CD4-positive, alpha-beta memory T cell (primary cell): ENCODE data around the gene HOXD12. TPM values are rescaled to one million over a fixed set of nuclear protein-coding genes. Genes with fewer than 3 reads are reported as not detected.

Experiments used
- CTCF ChIA-PET: fragments of 350-600 bp; sonication (Branson Sonifier 250); formaldehyde crosslinking; loops from one replicate; lab custom pipeline; 2021; ENCODE audit warnings: inconsistent platforms; ENCODE audit not compliant: partially characterized antibody; lab: Charles Lee
- POLR2A ChIA-PET: fragments of 350-600 bp; sonication (Branson Sonifier 250); formaldehyde crosslinking; loops from one replicate; lab custom pipeline; 2021; ENCODE audit not compliant: partially characterized antibody; lab: Charles Lee
- DNase-seq, 5 donors: peaks; one replicate each; pipeline versions ENCODE4 v3.0.0 to v3.0.0-alpha.2; 2020 to 2022; ENCODE audit warnings: mixed read lengths in 1 of 5
- H3K27ac ChIP-seq: one replicate; pipeline ENCODE4 v1.7.0; 2013; ENCODE audit warnings: low read depth, low read length
- H3K27me3 ChIP-seq: 2 replicates; pipeline ENCODE4 v1.7.0; 2013; ENCODE audit warnings: mild to moderate bottlenecking, low read length, moderate library complexity; ENCODE audit not compliant: insufficient read depth
- H3K36me3 ChIP-seq: 2 replicates; pipeline ENCODE4 v1.7.0; 2013; ENCODE audit warnings: mild to moderate bottlenecking, low read length, moderate library complexity; ENCODE audit not compliant: insufficient read depth
- H3K4me1 ChIP-seq: 2 replicates; pipeline ENCODE4 v1.7.0; 2013; ENCODE audit warnings: mild to moderate bottlenecking, low read length, moderate library complexity; ENCODE audit not compliant: insufficient read depth
- H3K4me3 ChIP-seq, 2 donors: one replicate each; pipeline ENCODE4 v1.7.0; 2013; ENCODE audit warnings: low read length in 2 of 2, mild to moderate bottlenecking in 1 of 2
- H3K9me3 ChIP-seq, 2 donors: one replicate each; pipeline ENCODE4 v1.7.0; 2013; ENCODE audit warnings: low read length in 2 of 2, control low read depth in 1 of 2; ENCODE audit not compliant: control insufficient read depth in 1 of 2
- H3K27ac Mint-ChIP-seq, 7 donors: one replicate each; pipeline ENCODE4 v1.8.0; 2020 to 2021; ENCODE audit warnings: mixed read lengths in 7 of 7, mild to moderate bottlenecking in 6 of 7, inconsistent platforms in 3 of 7, moderate library complexity in 3 of 7
- H3K27me3 Mint-ChIP-seq, 2 donors: one replicate each; pipeline ENCODE4 v1.8.0; 2020 to 2021; ENCODE audit warnings: mixed read lengths in 2 of 2
- H3K36me3 Mint-ChIP-seq, 2 donors: one replicate each; pipeline ENCODE4 v1.8.0; 2020 to 2021; ENCODE audit warnings: mixed read lengths in 2 of 2, inconsistent platforms in 1 of 2, mild to moderate bottlenecking in 1 of 2
- H3K4me1 Mint-ChIP-seq, 4 donors: one replicate each; pipeline ENCODE4 v1.8.0; 2020 to 2021; ENCODE audit warnings: mixed read lengths in 4 of 4, mild to moderate bottlenecking in 1 of 4
- H3K4me3 Mint-ChIP-seq, 8 donors: one replicate each; pipeline ENCODE4 v1.8.0; 2020 to 2021; ENCODE audit warnings: mixed read lengths in 8 of 8, mild to moderate bottlenecking in 7 of 8, moderate library complexity in 6 of 8, inconsistent platforms in 3 of 8
- H3K9me3 Mint-ChIP-seq, 8 donors: one replicate each; pipeline ENCODE4 v1.8.0; 2020 to 2021; ENCODE audit warnings: mixed read lengths in 8 of 8, mild to moderate bottlenecking in 5 of 8, inconsistent platforms in 3 of 8, moderate library complexity in 1 of 8
- intact Hi-C: fragments of 100-400 bp; cut with micrococcal nuclease; formaldehyde crosslinking; loops from one replicate; pipeline ENCODE4 v1.15.1; 2023
- polyA plus RNA-seq, 2 donors: library from polyadenylated mRNA; unstranded; fragments of 300-500 nt; fragmentation: Illumina TruSeq; gene quantifications; one replicate each; pipeline ENCODE4 v1.2.3, GENCODE V29; 2021
- total RNA-seq, 2 experiments: library from RNA; stranded (reverse); gene quantifications; one replicate each; pipeline ENCODE4 v1.2.3, GENCODE V29; 2021

The HOXD12 gene
- total and polyA plus RNA-seq, 4 experiments from 2014 or later = not detected

GRCh38 chr2:176126929-176127773 is 27.6 kb downstream of the HOXD12 start:
- ChIA-PET POLR2A (interaction anchor here (0.9 to 2.2 kb wide), 2 partner anchors 328 to 1022 kb away, joined by 3 to 12 read pairs; no protein-coding TSS in a partner anchor), CTCF (interaction anchor here (0.6 to 4.3 kb wide), 37 partner anchors 9 to 1636 kb away, joined by 3 to 127 read pairs (median 4); no protein-coding TSS in a partner anchor)
- Histone ChIP-seq H3K27ac (no peak overlapping the region), H3K36me3 (no peaks in the 10 kb centered on the region), H3K27me3 (peaks cover 78% of the 10 kb centered on the region), H3K9me3 (no peaks in the 10 kb centered on the region), H3K4me3 (no peak overlapping the region), H3K4me1 (peaks cover 38% of the 10 kb centered on the region)
- peaks cover 0 to 4% of the 10 kb centered on the region in 2 donors for H3K36me3 Mint-ChIP-seq
- peak overlapping the region in 2 of 8 donors; percentile 7 to 17 for H3K4me3 Mint-ChIP-seq
- peaks cover 61 to 63% of the 10 kb centered on the region in 2 donors for H3K27me3 Mint-ChIP-seq
- peak overlapping the region in 2 of 7 donors; percentile 31 to 89 for H3K27ac Mint-ChIP-seq
- H3K4me1 Mint-ChIP-seq = peaks cover 10 to 45% (median 27%) of the 10 kb centered on the region in 4 donors
- intact Hi-C loops = loop anchor here (1.0 to 5.0 kb wide), 7 partner anchors 328 to 1290 kb away; no protein-coding TSS in a partner anchor
- peak; percentile 56 to 64 (median 58) for DNase-seq
- H3K9me3 Mint-ChIP-seq = peaks cover 0 to 40% (median 10%) of the 10 kb centered on the region in 8 donors

GRCh38 chr2:176127774-176128072 is 28.1 kb downstream of the HOXD12 start:
- H3K4me1 ChIP-seq = peaks cover 37% of the 10 kb centered on the region
- no peaks in the 10 kb centered on the region for H3K36me3 ChIP-seq
- Mint-ChIP-seq H3K4me3 (peak overlapping the region in 2 of 8 donors; percentile 63 to 68), H3K27ac (peak overlapping the region in 3 of 7 donors; percentile 6 to 89 (median 25)), H3K9me3 (peaks cover 0 to 44% (median 11%) of the 10 kb centered on the region in 8 donors), H3K36me3 (peaks cover 0 to 5% of the 10 kb centered on the region in 2 donors), H3K4me1 (peaks cover 14 to 47% (median 29%) of the 10 kb centered on the region in 4 donors), H3K27me3 (peaks cover 63 to 64% of the 10 kb centered on the region in 2 donors)
- H3K27ac ChIP-seq = no peak overlapping the region
- peaks cover 79% of the 10 kb centered on the region for H3K27me3 ChIP-seq
- CTCF ChIA-PET = interaction anchor here (0.6 to 4.3 kb wide), 28 partner anchors 8 to 1636 kb away, joined by 3 to 127 read pairs (median 5); no protein-coding TSS in a partner anchor
- no peak overlapping the region for H3K4me3 ChIP-seq
- no peaks in the 10 kb centered on the region for H3K9me3 ChIP-seq
- no peak for DNase-seq
- POLR2A ChIA-PET = interaction anchor here (2.2 kb wide), 1 partner anchor 327 kb away, joined by 12 read pairs; no protein-coding TSS in a partner anchor
- intact Hi-C loops = loop anchor here (1.0 to 5.0 kb wide), 7 partner anchors 328 to 1289 kb away; no protein-coding TSS in a partner anchor

- Mint-ChIP-seq H3K9me3 (peaks cover 0 to 46% (median 13%) of the 10 kb centered on the region in 8 donors), H3K27me3 (peaks cover 67 to 70% of the 10 kb centered on the region in 2 donors), H3K36me3 (peaks cover 0 to 5% of the 10 kb centered on the region in 2 donors), H3K4me1 (peaks cover 14 to 49% (median 31%) of the 10 kb centered on the region in 4 donors), H3K27ac (peak overlapping the region in 6 of 7 donors; percentile 26 to 89 (median 68)), H3K4me3 (peak overlapping the region; percentile 48 to 82 (median 66))
- Histone ChIP-seq H3K4me3 (no peak overlapping the region), H3K27ac (no peak overlapping the region), H3K27me3 (peaks cover 85% of the 10 kb centered on the region), H3K36me3 (no peaks in the 10 kb centered on the region), H3K9me3 (no peaks in the 10 kb centered on the region), H3K4me1 (peaks cover 34% of the 10 kb centered on the region)
- ChIA-PET POLR2A (no interaction called here), CTCF (interaction anchor here (0.6 to 4.3 kb wide), 14 partner anchors 8 to 1428 kb away, joined by 3 to 127 read pairs (median 6); no protein-coding TSS in a partner anchor)
- no peak for DNase-seq
- intact Hi-C loops = loop anchor here (5.0 kb wide), 1 partner anchor 1034 kb away; no protein-coding TSS in a partner anchor
These were observed 28.8 kb downstream of the HOXD12 start for GRCh38 chr2:176128172-176128981.

GRCh38 chr2:176128982-176129796 is 29.6 kb downstream of the HOXD12 start, which contains the start of gene HOXD8:
TSS of gene HOXD8 (plus strand) at chr2:176129705. CDS start at chr2:176130367, 662 bp downstream.
- peaks cover 14 to 42% (median 27%) of the 10 kb centered on the region in 4 donors for H3K4me1 Mint-ChIP-seq
- H3K9me3 ChIP-seq = no peaks in the 10 kb centered on the region
- peaks cover 34% of the 10 kb centered on the region for H3K4me1 ChIP-seq
- intact Hi-C loops = loop anchor here (5.0 kb wide), 1 partner anchor 1033 kb away; no protein-coding TSS in a partner anchor
- H3K4me3 ChIP-seq = no peak within 1 kb of the TSS
- no peak within 1 kb of the TSS for H3K27ac ChIP-seq
- H3K36me3 ChIP-seq = no peaks in the 10 kb centered on the region
- H3K27me3 ChIP-seq = peaks cover 84% of the 10 kb centered on the region
- peak within 1 kb of the TSS in 5 of 7 donors; percentile 42 to 89 (median 87) for H3K27ac Mint-ChIP-seq
- peaks cover 0 to 39% (median 13%) of the 10 kb centered on the region in 8 donors for H3K9me3 Mint-ChIP-seq
- peaks cover 68 to 71% of the 10 kb centered on the region in 2 donors for H3K27me3 Mint-ChIP-seq
- peaks cover 0 to 3% of the 10 kb centered on the region in 2 donors for H3K36me3 Mint-ChIP-seq
- no peak for DNase-seq
- CTCF ChIA-PET = interaction anchor here (3.6 to 4.3 kb wide), 3 partner anchors 325 to 1020 kb away, joined by 30 to 127 read pairs (median 72); no protein-coding TSS in a partner anchor
- H3K4me3 Mint-ChIP-seq = peak within 1 kb of the TSS; percentile 48 to 82 (median 70)
- POLR2A ChIA-PET = no interaction called here

- intact Hi-C loops = loop anchor here (5.0 kb wide), 2 partner anchors 127 to 1033 kb away; partner anchors contain the start of gene LNPK
- peaks cover 68 to 70% of the 10 kb centered on the region in 2 donors for H3K27me3 Mint-ChIP-seq
- Histone ChIP-seq H3K9me3 (no peaks in the 10 kb centered on the region), H3K36me3 (no peaks in the 10 kb centered on the region), H3K27ac (no peak overlapping the region), H3K27me3 (peaks cover 84% of the 10 kb centered on the region), H3K4me1 (peaks cover 34% of the 10 kb centered on the region), H3K4me3 (no peak overlapping the region)
- no peak overlapping the region for H3K27ac Mint-ChIP-seq
- no peak for DNase-seq
- peaks cover 0 to 39% (median 13%) of the 10 kb centered on the region in 8 donors for H3K9me3 Mint-ChIP-seq
- POLR2A ChIA-PET = no interaction called here
- peaks cover 14 to 42% (median 27%) of the 10 kb centered on the region in 4 donors for H3K4me1 Mint-ChIP-seq
- H3K4me3 Mint-ChIP-seq = peak overlapping the region in 6 of 8 donors; percentile 17 to 67 (median 51)
- CTCF ChIA-PET = interaction anchor here (1.3 to 4.4 kb wide), 5 partner anchors 318 to 1019 kb away, joined by 3 to 127 read pairs (median 30); no protein-coding TSS in a partner anchor
- peaks cover 0 to 3% of the 10 kb centered on the region in 2 donors for H3K36me3 Mint-ChIP-seq
These were observed 30.2 kb downstream of the HOXD12 start for GRCh38 chr2:176129813-176130146.
